Measurements from ENCODE around the gene NKX2-3.

NKX2-3 gene

DNA sequence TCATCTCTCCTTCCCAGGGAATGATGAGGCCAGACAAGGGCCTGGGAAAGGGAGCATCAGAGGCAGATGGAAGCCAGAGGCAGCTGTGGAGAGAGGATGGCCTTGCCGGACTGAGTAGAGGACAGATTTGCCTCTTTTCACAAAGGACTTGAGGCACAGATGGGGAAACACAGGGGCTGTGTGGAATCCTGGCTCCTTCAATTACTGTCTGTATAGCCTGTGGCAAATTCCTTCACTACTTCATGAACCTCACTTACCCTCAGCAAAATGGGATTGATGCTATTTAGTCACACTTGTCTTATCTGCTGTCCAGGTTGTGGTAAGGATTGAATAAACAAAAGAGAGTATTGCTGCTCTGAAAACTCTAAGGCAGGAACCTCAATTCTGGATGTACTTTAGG lies 47.2 kb downstream of the NKX2-3 start:
- no peak for DNase-seq (ENCODE audit: low spot score)

- no peak for DNase-seq (ENCODE audit: low spot score)
Observed at GRCh38 chr10:99582255-99582770, 49.6 kb downstream of the NKX2-3 start.

DNA sequence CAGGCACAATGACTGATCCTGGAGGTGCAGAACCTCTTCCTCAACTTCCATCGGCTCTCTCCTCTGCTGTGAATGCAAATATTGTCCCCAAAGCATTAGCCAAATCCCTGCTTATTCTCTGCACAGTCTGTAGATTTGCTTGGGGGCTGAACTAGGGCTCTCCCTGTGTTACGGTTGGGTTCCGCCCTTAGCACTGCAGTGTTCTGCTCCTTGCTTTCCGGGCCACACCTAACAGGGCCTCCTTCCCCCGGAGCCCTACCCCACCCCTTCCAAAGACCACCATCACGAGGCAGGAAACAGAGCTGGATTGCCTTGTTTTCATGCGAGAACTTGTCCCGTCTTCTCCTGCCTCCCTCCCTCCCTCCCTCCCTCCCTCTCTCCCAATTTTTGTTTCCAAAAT lies 50.9 kb downstream of the NKX2-3 start:
- DNase-seq (ENCODE audit: low spot score), result no peak

Measured in left forelimb (tissue), 1 donor.